Epithelial cell of esophagus (primary cell): ENCODE results near the gene LLGL1.

Source experiments
- DNase-seq: peaks from one replicate; pipeline ENCODE4 v3.0.0; 2010; ENCODE audit warnings: low read depth
- H3K4me3 ChIP-seq: 2 replicates; pipeline ENCODE4 v1.5.1; 2011; ENCODE audit warnings: mild to moderate bottlenecking, low read length, control low read depth
- CTCF ChIP-seq: IDR thresholded peaks from 2 replicates; pipeline ENCODE4 v1.5.1; 2011; ENCODE audit warnings: low read depth, mild to moderate bottlenecking, low read length, control low read depth, inconsistent platforms; ENCODE audit not compliant: insufficient read depth; ENCODE audit errors: missing control alignments

LLGL1 gene

GRCh38 chr17:18236494-18236893 is 11.1 kb downstream of the LLGL1 start:
- TF ChIP-seq CTCF = no peak
- DNase-seq = no peak
- no peak overlapping the region for H3K4me3 ChIP-seq

- no peak for DNase-seq
- no peak for TF ChIP-seq CTCF
- no peak overlapping the region for H3K4me3 ChIP-seq
Measured at GRCh38 chr17:18237461-18237860, 12.0 kb downstream of the LLGL1 start.

- H3K4me3 ChIP-seq = no peak overlapping the region
- TF ChIP-seq CTCF = no peak
- no peak for DNase-seq
Measured at GRCh38 chr17:18238299-18238698, 12.9 kb downstream of the LLGL1 start.

GRCh38 chr17:18240449-18240848 is 15.0 kb downstream of the LLGL1 start:
- no peak overlapping the region for H3K4me3 ChIP-seq
- DNase-seq = no peak
- no peak for TF ChIP-seq CTCF

- TF ChIP-seq CTCF = no peak
- DNase-seq = no peak
- no peak overlapping the region for H3K4me3 ChIP-seq
Measured at GRCh38 chr17:18241229-18241871, 15.9 kb downstream of the LLGL1 start.

- TF ChIP-seq CTCF = no peak
- H3K4me3 ChIP-seq = no peak overlapping the region
- no peak for DNase-seq
Measured at GRCh38 chr17:18245038-18245776, 19.8 kb downstream of the LLGL1 start.
